Body of pancreas (tissue), 4 donors: ENCODE data around the gene PCGF3.

Source experiments
- CTCF ChIP-seq, 7 experiments: fragments of 450-650 bp in 4 of 7; fragments of 200-600 bp in 3 of 7; sonication (generic) in 3 of 7; IDR thresholded peaks; one replicate each; pipeline ENCODE4 v1.5.1; 2016 to 2019; ENCODE audit warnings: antibody characterized with exemption in 7 of 7
- POLR2A ChIP-seq, 3 donors: fragments of 450-650 bp; IDR thresholded peaks; one replicate each; pipeline ENCODE4 v1.6.1; 2016; ENCODE audit warnings: antibody characterized with exemption in 3 of 3, mild to moderate bottlenecking in 2 of 3

GRCh38 chr4:667545-667925, 38.1 kb upstream of the PCGF3 start:
- no peak for TF ChIP-seq CTCF (IDR thresholded peaks at IDR 0.05)
- no peak for TF ChIP-seq POLR2A (IDR thresholded peaks at IDR 0.05)
